NCI-H774 (cell line): ENCODE measurements around the gene PRRC1.

Experiments
- DNase-seq: peaks from one replicate; lab custom pipeline; 2025; lab: John Stamatoyannopoulos, UW

Gene PRRC1

DNA sequence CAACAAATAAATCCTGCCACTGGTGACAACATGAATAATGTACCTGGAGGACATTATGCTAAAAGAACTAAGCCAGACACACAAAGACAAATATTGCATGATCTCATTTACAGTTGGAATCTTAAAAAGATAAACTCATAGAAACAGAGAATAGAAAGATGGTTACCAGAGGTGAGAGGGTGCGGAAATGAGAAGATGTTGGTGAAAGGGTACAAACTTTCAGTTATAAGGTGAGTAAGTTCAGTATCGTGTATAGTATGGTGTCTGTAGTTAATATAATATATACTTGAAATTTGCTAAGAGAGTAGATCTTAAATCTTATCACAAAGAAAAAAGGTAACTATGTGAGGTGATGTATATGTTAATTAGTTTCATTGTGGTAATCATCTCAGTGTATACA, 63.3 kb downstream of the PRRC1 start:
- no peak for DNase-seq

DNA sequence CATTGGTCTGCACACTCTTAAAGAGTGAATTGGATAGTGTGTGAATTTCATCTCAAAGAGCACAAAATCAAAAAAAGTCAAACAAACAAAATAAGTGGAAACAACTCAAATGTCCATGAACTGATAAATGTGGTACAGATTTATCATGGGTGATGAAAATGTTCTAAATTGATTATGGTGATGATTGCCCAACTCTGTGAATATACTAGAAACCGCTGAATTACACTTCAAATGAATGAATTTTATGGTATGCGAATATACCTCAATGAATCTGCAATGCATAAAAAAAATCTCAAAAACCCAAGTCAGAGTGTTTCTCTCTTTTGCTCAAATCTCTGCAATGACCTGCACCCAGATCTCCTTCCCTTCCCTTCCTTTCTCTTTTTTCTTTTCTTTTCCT, 64.0 kb downstream of the PRRC1 start:
- no peak for DNase-seq

DNA sequence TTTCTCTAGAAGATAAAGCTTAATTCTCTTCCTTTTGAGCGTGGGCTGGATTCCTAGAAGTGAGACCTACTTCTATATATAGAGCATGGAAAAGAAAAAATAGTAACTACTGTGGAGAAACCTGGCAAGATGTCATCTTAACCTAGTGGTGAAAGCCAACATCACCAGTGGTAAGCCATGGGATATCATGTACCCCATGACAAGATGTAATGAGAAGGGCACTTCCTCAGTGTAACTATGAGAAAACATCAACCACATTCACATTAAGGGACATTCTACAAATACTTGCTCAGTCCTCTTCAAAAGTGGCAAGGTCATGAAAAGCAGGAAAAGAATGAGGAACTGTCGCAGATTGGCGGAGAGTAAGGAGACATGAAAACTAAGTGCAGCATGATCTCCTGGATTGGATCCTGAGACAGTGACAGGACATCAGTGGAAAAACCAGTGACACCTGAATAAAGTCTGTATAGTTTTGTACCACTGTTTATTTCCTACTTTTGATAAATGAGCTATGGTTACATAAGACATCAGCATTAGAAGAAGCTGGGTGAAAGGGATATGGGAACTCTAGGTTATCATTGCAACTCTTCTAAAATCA, 65.4 kb downstream of the PRRC1 start:
- DNase-seq, result no peak

DNA sequence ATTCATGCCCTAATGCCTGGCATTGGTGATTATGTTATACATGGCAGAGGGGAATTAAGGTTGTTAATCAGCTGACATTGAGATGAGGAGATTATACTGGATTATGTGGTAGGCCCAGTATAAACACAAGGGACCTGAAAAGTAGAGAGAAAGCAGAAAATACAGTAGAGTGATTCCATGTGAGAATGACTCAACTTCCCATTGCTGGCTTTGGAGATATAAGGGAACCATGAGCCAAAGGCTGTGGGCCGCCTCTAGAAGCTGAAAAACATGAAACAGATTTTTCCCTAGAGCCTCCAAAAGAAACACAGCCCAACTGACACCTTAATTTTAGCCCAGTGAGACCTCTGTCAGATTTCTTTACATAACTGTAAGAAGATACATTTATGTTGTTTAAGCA, 66.4 kb downstream of the PRRC1 start:
- DNase-seq, result no peak

DNA sequence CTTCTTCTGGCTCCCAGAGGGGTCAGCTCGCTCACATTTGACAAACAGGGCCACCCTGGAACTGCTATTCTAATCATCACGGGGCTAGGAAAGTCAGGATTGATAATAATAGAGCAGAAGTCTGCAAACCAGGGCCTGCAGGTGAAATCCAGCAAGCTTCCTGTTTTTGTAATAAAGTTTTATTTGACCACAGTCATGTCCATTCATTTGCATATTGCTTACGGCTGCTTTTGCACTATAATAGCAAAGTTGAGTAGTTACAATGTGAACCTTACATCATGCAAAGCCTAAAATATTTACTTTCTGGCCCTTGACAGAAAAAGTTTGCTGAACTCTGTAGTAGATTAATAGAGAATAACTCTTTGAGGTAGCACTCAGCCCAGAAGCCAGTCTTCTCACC, 68.2 kb downstream of the PRRC1 start:
- no peak for DNase-seq

DNA sequence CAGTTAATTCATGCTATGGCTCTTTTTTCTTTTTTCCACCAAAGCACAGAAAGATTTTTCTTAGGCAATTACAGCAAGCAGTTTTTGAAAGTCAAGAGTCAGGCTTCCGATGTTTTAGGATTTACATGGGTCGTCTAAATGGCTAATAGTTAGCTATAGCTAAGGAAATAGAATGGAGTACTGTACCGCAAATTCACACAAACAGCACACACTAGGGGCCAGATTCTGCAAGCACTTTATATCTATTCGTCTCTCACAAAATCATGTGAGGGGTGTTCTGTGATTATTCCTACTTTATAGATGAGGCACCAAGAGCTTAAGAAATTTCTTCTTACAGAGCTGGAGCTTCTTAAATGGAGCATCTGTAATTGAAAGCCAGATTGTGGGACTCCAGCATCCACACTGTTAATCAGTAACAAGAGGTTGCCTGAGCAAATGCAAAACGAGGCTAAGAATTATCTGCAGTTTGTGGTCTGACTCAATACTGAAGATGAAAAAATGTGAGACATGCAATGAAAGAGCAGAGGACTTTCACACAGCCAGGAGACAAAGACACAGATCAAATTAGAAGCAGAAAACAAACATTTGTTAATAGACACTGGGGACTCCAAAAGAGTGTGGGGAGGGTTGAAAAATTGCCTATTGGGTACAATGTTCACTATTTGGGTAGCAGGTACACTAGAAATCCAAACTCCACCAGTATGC, 68.8 kb downstream of the PRRC1 start:
- no peak for DNase-seq

DNA sequence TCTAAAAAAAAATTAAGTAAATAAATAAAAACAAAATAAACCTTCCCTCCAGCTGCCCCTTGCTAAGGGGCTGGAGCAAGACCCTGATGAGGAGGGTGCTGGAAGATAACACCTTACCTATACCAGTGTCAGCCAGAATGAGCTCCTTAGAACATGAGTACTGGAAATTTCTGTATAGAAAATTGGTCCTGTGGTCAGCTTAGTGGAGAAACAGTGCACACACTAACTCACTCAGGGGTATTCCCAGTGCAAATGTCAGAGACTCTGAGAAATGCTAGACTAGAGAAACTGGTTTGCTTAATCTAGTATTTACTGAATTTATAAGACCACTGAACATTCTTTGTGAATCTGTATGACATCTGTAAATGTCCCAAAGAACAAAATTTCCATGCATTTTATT, 69.4 kb downstream of the PRRC1 start:
- no peak for DNase-seq

DNA sequence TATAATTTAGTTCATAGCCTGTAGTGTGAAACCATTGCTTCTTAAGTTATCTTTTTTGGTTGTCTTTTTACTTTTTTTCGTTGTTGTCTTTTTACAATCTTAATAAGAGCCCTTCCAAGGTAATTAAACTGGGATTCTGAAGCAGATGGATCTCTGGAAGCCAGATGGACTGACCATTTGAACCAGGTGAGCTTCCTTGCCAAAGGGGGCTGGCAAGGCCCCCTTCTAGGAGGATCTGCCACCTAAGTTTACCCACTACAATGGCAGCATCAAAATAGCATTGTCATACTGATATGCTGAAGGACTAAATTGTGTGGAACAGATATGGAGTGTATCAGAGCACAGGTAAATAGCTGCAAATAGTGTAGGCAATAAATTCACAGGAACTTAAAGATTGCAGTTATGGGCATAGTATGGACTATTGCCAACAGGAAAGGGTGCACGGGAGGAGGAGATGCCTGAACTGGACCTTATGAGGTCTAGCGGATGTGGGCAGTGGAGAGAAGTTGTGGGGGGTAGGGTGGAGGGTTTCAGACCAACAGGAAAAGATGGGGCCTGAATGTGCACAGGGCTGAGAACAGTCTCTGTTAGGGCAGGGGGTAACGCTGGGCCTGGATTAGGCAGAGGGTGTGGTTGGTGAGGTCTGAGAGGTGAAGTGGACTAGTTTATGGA, 69.9 kb downstream of the PRRC1 start:
- DNase-seq, result no peak

DNA sequence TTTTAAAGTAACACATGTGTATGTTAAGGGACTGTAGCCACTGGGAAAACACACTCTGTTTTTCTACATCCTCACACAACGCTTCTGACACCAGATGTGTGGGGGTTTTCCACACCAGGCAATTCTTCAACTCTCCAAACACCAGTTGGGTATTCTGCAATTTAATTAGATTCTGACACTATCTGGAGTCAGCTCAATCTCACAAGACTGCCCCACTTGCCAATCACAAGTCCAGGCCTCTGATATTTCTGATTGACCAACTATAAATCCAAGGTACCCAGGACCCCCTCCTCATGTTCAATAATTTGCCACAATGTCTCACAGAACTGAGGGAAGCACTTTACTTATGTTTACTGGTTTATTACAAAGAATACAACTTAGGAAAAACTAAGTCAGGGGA, 70.9 kb downstream of the PRRC1 start:
- DNase-seq, result no peak

DNA sequence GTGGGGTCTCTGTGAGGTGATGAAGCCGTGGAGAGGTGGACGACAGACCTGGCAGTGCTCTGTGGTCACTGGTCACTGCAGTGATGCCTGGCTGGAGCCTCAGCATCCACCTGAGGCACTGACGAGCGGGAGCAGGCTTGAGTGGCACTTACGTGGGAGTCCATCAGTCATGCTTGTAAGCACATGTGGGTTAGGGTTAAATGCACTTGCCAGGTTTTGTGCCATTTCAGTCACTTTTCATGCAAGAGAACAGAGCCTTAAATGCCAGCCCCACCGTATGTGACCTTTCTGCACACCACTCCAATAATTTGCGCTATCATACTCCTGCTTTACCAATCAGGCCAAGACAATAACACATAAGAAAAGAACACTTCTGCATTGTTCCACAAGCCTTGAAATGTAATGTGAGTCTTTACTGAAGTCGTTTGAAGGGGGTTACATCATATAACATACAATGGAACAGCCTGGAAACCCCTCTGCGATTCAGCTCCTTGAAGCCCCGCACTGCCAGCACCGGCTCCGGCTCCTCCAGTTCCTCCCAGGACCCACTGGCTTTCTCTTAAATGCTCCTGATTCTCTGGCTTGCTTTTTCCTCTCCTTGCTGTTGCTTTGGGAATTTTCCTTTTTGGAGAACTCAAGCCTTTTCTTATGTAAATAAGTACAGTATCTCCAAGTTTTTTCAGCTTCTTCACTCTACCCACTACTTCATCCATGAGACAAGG, 72.0 kb downstream of the PRRC1 start:
- no peak for DNase-seq

DNA sequence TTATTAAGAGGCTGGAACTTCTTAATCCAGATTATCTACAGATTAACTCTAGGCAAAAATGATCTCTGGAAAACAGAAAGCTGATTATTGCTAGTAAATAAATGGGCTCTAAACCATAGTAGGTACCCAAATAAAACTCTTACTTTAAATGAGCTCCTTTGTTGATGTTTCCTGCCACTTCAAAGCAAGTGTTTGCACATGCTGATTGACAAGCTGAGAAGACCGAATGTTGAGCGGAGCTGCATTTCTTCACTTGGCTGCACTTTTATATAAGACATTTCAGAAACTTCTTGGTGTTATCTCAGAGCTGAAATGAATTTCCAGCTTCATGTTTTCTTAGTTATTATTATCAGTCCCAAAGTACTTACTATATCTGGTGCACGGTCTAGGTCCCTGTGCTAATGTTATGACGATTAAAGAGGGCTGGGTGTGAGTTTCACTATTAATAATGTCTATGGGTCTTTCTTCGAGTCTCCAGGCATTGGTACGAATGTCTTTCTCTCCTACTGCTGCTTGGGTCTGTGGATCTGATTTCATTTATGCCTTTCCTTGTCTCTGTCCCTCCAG, 72.8 kb downstream of the PRRC1 start:
- DNase-seq, result no peak

DNA sequence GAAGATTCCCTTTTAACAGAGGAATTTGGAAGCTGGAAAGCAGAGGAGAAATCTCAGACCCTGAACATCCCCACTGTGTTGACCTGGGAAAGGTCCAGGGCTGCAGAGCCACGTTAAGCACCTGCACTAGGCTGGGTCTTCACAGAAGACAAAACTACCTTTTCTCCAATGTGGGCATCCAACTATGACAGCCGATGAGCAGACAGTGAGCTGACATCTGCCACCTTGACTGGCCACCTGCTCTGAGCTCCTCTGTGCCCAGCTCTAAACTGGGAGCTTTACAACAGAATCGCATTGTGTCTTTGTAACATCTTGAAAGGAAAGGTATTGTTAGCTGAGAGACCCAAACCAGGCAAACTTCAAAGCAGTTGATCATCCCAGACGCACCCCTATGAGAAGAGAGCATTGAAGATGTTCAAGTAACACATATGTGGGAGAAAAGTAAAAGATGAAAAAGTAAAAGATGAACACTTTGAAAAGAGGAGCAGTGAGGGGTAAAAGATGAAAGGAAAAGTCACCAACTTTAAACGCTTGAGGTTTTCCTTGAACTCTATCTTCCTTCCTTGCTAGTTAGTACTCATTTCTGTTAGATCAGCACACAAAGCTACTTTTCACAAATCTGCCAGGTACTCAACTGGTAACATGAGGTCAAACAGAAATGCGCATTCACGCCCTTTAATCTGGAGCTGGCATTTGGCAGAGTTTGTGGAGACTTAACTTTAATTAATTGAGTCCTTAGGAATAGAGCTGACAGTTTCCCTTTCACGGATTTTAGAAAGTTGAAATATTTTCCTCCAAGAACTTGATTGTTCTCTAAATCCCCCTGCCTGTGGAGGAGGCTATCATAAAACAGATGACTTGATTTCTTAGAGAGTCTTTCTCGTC, 78.3 kb downstream of the PRRC1 start:
- DNase-seq, result no peak

DNA sequence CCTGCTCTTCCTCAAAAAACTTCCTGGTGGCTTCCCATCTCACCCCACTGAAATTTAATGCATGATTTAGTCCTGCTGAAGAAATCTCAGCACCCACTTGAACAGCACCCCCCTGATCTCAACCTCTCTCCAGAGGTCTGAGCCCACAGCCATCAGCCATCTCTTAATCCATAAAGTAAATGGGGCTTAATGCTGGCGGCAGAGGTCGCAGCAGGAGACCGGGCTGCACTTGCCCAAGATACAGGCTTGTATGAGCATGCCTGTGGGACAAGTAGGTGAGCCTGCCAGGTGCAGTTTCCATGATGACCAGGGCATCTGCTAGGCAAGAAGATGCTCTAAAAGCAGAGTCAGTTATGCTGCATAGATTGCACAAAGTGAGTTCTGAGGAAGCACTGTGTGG, 79.1 kb downstream of the PRRC1 start:
- no peak for DNase-seq

DNA sequence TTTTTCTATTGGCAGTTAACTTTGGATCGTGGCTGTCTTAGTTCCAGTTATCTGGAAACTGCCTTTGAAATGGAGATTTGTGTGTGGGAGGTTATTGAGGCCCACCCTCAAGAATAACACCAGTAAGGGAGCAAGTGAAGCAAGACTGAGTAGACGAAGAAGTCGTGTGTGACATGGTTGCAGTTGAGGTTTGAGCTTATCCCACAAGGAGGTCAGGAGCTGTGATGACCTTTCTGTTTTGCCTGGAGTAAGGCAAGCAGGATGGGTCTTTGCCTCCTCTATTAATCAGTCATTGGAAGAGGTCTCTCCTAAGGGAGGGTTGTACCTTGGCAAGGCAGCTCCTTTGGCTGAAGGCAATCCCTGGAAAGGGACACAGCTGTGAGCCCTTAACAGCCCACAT, 81.9 kb downstream of the PRRC1 start:
- no peak for DNase-seq

DNA sequence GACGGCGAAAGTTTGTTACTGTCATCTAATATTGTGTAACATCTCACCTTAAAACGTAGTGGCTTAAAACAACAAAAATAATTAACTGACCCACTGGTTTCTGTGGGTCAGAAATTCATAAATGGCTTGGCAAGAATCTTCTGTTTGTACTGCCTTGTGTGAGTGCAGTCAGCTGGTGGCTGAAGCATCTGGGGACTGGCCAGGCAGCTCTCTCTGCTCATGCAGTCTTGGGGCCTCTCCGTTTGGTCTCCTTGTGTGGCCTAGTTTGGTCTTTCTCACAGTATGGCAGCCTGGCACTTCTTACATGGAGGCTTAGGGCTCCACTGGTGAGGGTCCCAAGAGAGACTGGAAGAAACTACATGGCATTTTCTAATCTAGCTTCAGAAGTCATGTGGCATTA, 82.4 kb downstream of the PRRC1 start:
- no peak for DNase-seq

DNA sequence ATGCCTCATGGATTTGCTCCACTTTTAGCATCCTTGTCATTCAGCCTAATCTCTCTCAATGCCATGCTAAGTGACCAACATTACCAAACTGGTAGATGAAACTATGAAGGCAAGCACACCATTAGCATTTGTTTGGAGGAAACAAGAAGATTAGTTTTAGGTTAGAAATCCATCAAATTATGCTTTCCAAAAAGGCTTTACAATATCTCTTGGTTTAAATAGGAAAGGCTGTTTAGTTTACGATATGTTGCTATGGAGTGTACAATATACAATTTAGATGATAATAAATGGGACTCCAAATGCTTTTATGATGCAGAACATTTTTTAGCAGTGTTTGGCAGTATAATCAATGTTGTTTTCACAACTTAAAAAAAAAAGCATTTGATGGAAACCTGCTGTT, 83.7 kb downstream of the PRRC1 start:
- DNase-seq, result no peak

DNA sequence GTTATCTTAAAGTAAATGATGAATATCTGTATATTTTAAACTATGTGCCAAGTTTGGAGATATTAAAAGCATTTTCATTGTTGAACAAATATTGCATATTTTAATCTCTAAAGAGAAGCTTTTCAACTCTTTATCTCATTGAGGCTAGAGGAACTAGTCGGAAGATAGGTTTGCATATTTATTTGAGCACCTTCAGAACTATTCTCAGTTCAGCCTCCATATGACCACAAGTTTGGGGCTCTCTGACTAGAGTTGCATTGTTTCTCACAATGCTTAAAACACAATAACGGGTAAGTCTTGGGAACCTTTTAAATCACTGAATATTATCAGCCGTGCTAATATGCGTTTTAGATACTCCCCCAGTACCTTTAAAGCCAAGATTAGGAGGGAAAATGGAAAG, 84.2 kb downstream of the PRRC1 start:
- DNase-seq, result no peak

DNA sequence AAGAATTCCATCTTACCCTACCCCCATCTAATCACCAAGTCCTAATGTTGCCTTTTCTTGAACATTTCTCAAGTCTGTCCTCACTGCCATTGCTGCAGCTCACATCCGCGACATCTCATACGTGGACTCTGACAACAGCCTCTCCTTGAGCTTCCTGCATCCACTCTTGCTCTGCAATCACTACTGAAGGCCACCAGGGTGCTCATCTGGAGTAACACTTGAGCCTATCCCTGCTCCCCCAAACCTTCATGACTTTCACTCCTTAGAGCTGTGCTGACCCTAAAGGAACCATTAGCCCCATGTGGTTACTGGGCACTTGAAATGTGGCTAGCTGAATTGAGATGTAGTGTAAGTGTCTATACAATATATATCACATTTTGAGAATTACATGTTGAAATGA, 85.0 kb downstream of the PRRC1 start:
- no peak for DNase-seq

DNA sequence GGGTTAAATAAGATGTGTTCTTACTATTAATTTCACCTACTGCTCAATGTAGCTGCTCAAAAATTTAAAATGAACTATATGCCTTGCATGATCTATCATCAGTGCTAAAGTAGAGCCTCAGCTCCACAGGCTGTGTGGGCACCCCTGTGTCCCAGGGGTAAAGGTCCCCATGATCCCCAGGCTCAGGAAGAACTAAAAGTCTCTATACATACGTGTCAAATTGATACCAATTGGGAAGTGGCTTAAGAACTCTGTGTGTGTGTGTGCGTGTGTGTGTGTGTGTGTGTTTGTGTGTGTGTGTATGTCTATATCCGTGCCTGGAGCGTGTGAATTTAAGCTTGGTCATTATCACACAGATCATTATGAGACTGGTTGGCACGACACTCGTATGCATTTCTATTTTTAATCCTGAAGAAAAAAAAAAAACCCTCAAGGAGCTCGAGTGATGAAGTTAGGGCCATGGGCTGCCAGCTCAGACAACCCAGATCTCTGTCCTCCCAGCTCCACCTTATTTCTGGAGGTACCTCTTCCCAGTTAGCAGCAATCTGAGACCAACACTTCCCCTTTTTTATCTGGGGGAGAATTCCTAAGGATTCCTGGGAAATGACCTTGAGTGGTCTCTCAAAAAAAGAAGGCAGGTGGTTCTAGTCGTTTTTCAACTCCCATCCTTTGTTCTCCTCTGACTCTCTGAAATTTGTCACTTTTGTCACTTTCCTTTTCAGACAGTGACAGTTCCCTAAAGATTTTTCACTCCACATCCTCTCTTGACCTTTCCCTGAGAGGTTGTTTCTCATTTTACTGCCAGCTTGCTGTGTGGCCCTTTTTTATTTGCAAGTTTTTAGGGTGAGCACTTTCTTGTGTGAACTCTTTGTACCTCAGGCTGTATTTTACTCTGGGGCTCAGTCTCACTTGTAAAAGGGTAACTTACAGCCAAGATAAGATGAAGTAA, 85.7 kb downstream of the PRRC1 start:
- DNase-seq, result no peak
